ENCODE results near the gene TP63. TPM values are rescaled to one million over a fixed set of nuclear protein-coding genes. Genes with fewer than 3 reads are reported as not detected.

Gene TP63
- total RNA-seq, 1 experiment from 2014 or later: not detected

DNA sequence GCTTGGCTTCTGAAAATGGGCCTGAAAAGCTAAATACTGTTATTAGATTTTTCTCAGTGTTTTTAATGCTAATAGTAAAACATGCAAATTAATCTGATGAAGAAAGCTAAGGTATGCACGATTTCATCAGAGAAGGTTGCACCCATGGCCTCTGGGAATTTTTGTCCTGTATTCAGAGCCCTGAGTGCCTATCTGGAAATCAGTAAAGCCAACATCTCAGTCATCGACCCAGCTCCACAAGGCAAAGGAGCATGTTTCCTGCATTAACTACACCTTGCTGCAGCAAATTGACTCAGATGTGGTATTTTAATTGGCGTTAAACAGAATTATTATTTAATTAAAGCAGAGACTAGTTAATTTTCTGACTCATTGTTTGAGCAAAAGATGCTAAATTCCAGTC, 49.0 kb upstream of the TP63 start:
- Histone ChIP-seq H3K23ac (ENCODE audit: insufficient read length, low read depth, low read length) (no peak overlapping the region), H3T11ph (ENCODE audit: low read length) (no peak overlapping the region), H3K4me2 (ENCODE audit: insufficient read depth, insufficient read length, low read length) (no peak overlapping the region), H2BK15ac (ENCODE audit: low read depth, low read length) (no peak overlapping the region), H3K79me1 (ENCODE audit: insufficient read depth, low read depth, low read length, poor library complexity, severe bottlenecking) (no peaks in the 10 kb centered on the region), H4K91ac (ENCODE audit: insufficient read length, low read depth, low read length) (no peak overlapping the region), H2AK5ac (ENCODE audit: insufficient read length, low read length) (no peak overlapping the region), H3K18ac (ENCODE audit: insufficient read length, low read depth, low read length) (no peak overlapping the region), H3K9ac (ENCODE audit: extremely low read depth, insufficient read length, low read length) (no peak overlapping the region), H4K8ac (replicated peaks; ENCODE audit: insufficient read length, low read depth, low read length) (no peak overlapping the region), H3K27ac (ENCODE audit: insufficient read length, low read depth, low read length) (no peak overlapping the region), H4K20me1 (ENCODE audit: control insufficient read depth, insufficient read depth, insufficient read length) (no peaks in the 10 kb centered on the region), H3K23me2 (ENCODE audit: insufficient read length, low read depth, low read length, poor library complexity, severe bottlenecking) (no peaks in the 10 kb centered on the region), H2BK5ac (ENCODE audit: insufficient read length, low read length) (no peak overlapping the region), H2BK20ac (ENCODE audit: low read depth, low read length, poor library complexity, severe bottlenecking) (no peak overlapping the region), H3K4me1 (ENCODE audit: insufficient read depth, low read length) (no peaks in the 10 kb centered on the region), H2BK120ac (ENCODE audit: low read depth, low read length, poor library complexity, severe bottlenecking) (no peak overlapping the region), H3K4ac (ENCODE audit: low read depth, low read length) (no peak overlapping the region), H3K56ac (ENCODE audit: insufficient read length, low read depth, low read length) (no peak overlapping the region), H3K79me2 (ENCODE audit: insufficient read depth, low read length) (no peaks in the 10 kb centered on the region), H3K9me3 (ENCODE audit: control insufficient read depth, low read depth, low read length) (no peaks in the 10 kb centered on the region), H4K5ac (ENCODE audit: insufficient read length, low read depth, low read length) (no peak overlapping the region), H2AFZ (ENCODE audit: low read length) (no peak overlapping the region), H3K27me3 (ENCODE audit: insufficient read depth, low read length) (no peaks in the 10 kb centered on the region), H3K14ac (ENCODE audit: insufficient read depth, low read length) (no peak overlapping the region), H2BK12ac (ENCODE audit: insufficient read length, low read depth, low read length) (no peak overlapping the region)
- TF ChIP-seq, protein P1, sequence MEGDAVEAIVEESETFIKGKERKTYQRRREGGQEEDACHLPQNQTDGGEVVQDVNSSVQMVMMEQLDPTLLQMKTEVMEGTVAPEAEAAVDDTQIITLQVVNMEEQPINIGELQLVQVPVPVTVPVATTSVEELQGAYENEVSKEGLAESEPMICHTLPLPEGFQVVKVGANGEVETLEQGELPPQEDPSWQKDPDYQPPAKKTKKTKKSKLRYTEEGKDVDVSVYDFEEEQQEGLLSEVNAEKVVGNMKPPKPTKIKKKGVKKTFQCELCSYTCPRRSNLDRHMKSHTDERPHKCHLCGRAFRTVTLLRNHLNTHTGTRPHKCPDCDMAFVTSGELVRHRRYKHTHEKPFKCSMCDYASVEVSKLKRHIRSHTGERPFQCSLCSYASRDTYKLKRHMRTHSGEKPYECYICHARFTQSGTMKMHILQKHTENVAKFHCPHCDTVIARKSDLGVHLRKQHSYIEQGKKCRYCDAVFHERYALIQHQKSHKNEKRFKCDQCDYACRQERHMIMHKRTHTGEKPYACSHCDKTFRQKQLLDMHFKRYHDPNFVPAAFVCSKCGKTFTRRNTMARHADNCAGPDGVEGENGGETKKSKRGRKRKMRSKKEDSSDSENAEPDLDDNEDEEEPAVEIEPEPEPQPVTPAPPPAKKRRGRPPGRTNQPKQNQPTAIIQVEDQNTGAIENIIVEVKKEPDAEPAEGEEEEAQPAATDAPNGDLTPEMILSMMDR (conservative IDR thresholded peaks at IDR 0.05): no peak
- H3K4me1 Mint-ChIP-seq: no peaks in the 10 kb centered on the region
- no peaks in the 10 kb centered on the region for H3K27me3 Mint-ChIP-seq (ENCODE audit: low read depth)
- no peak overlapping the region for H3K27ac Mint-ChIP-seq
- no peaks in the 10 kb centered on the region; a peak in 1 of 7 replicates for H3K36me3 Mint-ChIP-seq (ENCODE audit: insufficient read depth in 1 of 3, low read depth in 3 of 3)
- no peak overlapping the region for H3K4me3 Mint-ChIP-seq
- WGBS (ENCODE audit: extremely low coverage, insufficient read length, low lambda C conversion rate): no CpG with 5 or more reads among the region's 3 CpGs
- no peak for DNase-seq
- no peaks in the 10 kb centered on the region for H3K9me3 Mint-ChIP-seq

Data from H9 (cell line).